HL-60 (cell line): ENCODE results near the gene STAG3.
"Not testable (repeated sequence)": the region's sequence is repeated elsewhere in the genome, so short reads cannot be mapped to it uniquely, and the experiment has no call there.

Experiments
- DNase-seq, 2 experiments: peaks; one replicate each; pipeline ENCODE4 v3.0.0-alpha.2; 2010 to 2020; ENCODE audit warnings: low read depth in 1 of 2, low spot score in 1 of 2
- H3K27ac ChIP-seq: fragments of 250-450 bp; sonication (Bioruptor Pico); replicated peaks from 2 replicates; pipeline ENCODE4 v1.5.1; 2020; ENCODE audit warnings: mild to moderate bottlenecking, moderate library complexity
- H3K27me3 ChIP-seq: fragments of 250-450 bp; sonication (Bioruptor Pico); 2 replicates; pipeline ENCODE4 v1.5.1; 2021; ENCODE audit warnings: mild to moderate bottlenecking, moderate library complexity; ENCODE audit not compliant: insufficient read depth, poor library complexity, severe bottlenecking
- H3K4me3 ChIP-seq: replicated peaks from 2 replicates; pipeline ENCODE4 v1.5.1; 2011; ENCODE audit warnings: mild to moderate bottlenecking, control low read depth, low read length; ENCODE audit not compliant: insufficient read depth
- GABPA ChIP-seq: IDR thresholded peaks from 2 replicates; pipeline ENCODE4 v1.6.1; 2012; ENCODE audit warnings: low read depth
- POLR2AphosphoS5 ChIP-seq: IDR thresholded peaks from 2 replicates; pipeline ENCODE4 v1.6.1; 2012; ENCODE audit warnings: low read depth
- SPI1 ChIP-seq: IDR thresholded peaks from 2 replicates; pipeline ENCODE4 v1.6.1; 2012; ENCODE audit warnings: low read depth, mild to moderate bottlenecking, borderline replicate concordance
- TF ChIP-seq, protein P1 (sequence below): IDR thresholded peaks from 2 replicates; pipeline ENCODE4 v1.6.1; 2012; ENCODE audit warnings: low read depth; ENCODE audit not compliant: insufficient replicate concordance
- TF ChIP-seq, protein P2 (sequence below): IDR thresholded peaks from one replicate; pipeline ENCODE4 v1.5.1; 2011; ENCODE audit warnings: low read length, control low read depth, inconsistent platforms; ENCODE audit not compliant: insufficient read depth

The STAG3 gene

DNA sequence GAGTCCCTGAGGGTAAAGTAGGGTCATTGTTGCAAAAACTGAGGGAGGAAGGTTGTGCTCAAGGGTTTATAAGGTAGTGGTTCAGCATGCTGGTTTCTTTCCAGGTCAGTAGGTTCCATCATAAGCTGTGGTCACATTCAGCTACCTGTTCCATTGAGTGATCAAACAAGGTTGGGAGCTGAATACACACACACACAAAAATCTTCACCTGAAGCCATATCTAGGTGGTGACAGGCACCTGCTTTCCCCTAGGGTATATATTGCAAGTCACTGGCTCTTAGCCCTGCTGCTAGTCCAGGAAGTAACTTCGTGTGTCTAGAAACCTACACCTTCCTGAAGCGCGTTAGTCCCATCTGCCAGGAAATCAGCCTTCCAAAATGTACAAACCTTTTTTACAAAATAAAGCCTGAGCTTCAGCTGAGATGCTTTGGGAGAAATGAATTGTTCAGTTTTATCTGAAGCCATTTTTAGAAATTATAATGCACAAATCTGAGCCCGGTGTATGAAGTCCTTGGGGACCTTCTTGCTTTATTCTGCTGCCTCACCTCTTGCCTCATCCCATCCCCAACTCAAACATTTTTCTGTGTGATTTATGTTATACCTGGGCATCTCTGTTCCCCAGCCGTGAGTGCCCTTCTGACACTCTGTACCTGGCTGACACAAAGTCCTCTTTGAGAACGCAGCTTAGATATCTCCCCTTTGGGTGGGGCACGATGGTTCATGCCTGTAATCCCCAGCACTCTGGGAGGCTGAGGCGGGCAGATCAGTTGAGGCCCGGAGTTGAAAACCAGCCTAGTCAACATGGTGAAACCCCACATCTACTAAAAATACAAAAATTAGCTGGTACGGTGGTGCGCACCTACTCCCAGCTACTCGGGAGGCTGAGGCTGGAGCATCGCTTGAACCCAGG is 39.6 kb upstream of the STAG3 start:
- TF ChIP-seq SPI1 = no peak
- TF ChIP-seq GABPA = no peak
- no peak for TF ChIP-seq POLR2AphosphoS5
- TF ChIP-seq, protein P1, sequence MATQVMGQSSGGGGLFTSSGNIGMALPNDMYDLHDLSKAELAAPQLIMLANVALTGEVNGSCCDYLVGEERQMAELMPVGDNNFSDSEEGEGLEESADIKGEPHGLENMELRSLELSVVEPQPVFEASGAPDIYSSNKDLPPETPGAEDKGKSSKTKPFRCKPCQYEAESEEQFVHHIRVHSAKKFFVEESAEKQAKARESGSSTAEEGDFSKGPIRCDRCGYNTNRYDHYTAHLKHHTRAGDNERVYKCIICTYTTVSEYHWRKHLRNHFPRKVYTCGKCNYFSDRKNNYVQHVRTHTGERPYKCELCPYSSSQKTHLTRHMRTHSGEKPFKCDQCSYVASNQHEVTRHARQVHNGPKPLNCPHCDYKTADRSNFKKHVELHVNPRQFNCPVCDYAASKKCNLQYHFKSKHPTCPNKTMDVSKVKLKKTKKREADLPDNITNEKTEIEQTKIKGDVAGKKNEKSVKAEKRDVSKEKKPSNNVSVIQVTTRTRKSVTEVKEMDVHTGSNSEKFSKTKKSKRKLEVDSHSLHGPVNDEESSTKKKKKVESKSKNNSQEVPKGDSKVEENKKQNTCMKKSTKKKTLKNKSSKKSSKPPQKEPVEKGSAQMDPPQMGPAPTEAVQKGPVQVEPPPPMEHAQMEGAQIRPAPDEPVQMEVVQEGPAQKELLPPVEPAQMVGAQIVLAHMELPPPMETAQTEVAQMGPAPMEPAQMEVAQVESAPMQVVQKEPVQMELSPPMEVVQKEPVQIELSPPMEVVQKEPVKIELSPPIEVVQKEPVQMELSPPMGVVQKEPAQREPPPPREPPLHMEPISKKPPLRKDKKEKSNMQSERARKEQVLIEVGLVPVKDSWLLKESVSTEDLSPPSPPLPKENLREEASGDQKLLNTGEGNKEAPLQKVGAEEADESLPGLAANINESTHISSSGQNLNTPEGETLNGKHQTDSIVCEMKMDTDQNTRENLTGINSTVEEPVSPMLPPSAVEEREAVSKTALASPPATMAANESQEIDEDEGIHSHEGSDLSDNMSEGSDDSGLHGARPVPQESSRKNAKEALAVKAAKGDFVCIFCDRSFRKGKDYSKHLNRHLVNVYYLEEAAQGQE = no peak
- TF ChIP-seq, protein P2, sequence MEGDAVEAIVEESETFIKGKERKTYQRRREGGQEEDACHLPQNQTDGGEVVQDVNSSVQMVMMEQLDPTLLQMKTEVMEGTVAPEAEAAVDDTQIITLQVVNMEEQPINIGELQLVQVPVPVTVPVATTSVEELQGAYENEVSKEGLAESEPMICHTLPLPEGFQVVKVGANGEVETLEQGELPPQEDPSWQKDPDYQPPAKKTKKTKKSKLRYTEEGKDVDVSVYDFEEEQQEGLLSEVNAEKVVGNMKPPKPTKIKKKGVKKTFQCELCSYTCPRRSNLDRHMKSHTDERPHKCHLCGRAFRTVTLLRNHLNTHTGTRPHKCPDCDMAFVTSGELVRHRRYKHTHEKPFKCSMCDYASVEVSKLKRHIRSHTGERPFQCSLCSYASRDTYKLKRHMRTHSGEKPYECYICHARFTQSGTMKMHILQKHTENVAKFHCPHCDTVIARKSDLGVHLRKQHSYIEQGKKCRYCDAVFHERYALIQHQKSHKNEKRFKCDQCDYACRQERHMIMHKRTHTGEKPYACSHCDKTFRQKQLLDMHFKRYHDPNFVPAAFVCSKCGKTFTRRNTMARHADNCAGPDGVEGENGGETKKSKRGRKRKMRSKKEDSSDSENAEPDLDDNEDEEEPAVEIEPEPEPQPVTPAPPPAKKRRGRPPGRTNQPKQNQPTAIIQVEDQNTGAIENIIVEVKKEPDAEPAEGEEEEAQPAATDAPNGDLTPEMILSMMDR = no peak
- Histone ChIP-seq H3K27ac (no peak overlapping the region), H3K27me3 (no peaks in the 10 kb centered on the region)

DNA sequence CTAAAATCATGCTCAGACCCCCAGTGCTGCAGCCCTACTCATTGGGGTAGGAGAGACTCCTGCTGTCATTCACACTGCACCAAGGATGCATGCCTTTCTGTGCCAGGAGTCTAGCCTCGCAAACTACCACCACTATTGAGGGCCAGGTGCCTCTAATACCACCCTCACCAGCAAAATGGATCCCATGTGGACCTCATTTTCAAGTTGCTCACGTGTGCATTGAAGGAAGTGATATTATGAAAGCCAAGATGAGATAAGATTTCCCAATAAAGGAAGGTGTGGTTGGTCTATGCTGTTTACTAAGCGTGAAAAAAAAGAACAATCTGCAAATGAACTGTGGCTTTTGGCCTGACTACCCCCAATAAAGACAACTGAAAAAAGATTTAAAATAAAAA is 36.2 kb upstream of the STAG3 start:
- Histone ChIP-seq H3K27ac (peak overlapping the region; percentile 53), H3K4me3 (no peak overlapping the region), H3K27me3 (no peaks in the 10 kb centered on the region)
- TF ChIP-seq GABPA (no peak), POLR2AphosphoS5 (peak; percentile 42; the same call in 1 of the 2 replicates), SPI1 (no peak; the same call in 1 of the 2 replicates)
- TF ChIP-seq, protein P1 = peak; percentile 28
- peak; percentile 42 to 69 for DNase-seq

More for the DNA sequence above, 39.6 kb upstream of the STAG3 start:
- no peak overlapping the region for H3K4me3 ChIP-seq
- DNase-seq = no peak

DNA sequence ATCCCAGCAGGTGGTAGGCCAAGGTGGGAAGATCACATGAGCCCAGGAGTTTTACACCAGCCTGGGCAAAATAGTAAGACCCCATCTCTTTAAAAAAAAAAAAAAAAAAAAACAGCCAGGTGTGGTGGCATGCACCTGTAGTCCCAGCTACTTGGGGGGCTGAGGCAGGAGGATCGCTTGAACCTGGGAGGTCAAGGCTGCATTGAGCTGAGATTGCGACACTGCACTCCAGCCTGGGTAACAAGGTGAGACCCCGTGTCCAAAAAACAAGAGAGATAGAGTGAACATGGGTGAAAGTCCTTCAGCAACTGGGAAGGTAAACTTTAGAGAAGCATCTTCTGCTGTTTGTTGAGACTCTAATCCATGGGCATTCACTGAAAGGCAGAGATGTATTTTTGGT is 35.3 kb upstream of the STAG3 start:
- peak overlapping the region; percentile 53 for H3K27ac ChIP-seq
- TF ChIP-seq GABPA (no peak), SPI1 (no peak), POLR2AphosphoS5 (no peak)
- TF ChIP-seq, protein P1 = no peak
- H3K4me3 ChIP-seq = no peak overlapping the region
- H3K27me3 ChIP-seq = no peaks in the 10 kb centered on the region
- no peak for DNase-seq

DNA sequence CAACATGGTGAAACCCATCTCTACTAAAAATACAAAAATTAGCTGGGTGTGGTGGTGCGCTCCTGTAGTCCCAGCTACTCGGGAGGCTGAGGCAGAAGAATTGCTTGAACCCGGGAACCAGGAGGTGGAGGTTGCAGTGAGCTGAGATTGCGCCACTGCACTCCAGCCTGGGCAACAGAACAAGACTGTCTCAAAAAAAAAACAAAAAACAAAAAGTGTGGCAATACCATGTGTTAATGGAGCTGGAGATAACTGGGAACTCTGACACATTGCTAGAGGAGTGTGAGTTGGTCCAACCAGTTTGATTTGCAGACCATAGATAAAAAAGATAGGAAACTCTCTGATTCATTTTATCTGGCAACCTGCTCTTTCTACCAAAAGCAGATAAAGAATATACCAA is 31.4 kb upstream of the STAG3 start:
- not testable (repeated sequence) for H3K4me3 ChIP-seq, H3K27me3 ChIP-seq, H3K27ac ChIP-seq
- DNase-seq = peak in 1 of 2 experiments; percentile 30
